Stimulated activated CD4-positive, alpha-beta T cell treated with anti-CD3 and anti-CD28 coated beads, Interleukin-15, amount 100 ng/mL, for 24 hours (primary cell): ENCODE measurements around the gene CLEC18A.
"Not testable (repeated sequence)": the region's sequence is repeated elsewhere in the genome, so short reads cannot be mapped to it uniquely, and the experiment has no call there.

Source experiments
- DNase-seq: peaks from one replicate; pipeline ENCODE4 v3.0.0-alpha.2; 2020

Gene CLEC18A

GRCh38 chr16:69951017-69951671 is at the start of gene CLEC18A:
Gene CLEC18A, plus strand, starts transcription at chr16:69951334. Its CDS starts 33 bp downstream, at chr16:69951367.
- DNase-seq: not testable (repeated sequence)

- no peak for DNase-seq
These were observed 47.2 kb upstream of the CLEC18A start for GRCh38 chr16:69903865-69904415.

GRCh38 chr16:69904495-69905170 is 46.5 kb upstream of the CLEC18A start:
- DNase-seq: no peak

DNA sequence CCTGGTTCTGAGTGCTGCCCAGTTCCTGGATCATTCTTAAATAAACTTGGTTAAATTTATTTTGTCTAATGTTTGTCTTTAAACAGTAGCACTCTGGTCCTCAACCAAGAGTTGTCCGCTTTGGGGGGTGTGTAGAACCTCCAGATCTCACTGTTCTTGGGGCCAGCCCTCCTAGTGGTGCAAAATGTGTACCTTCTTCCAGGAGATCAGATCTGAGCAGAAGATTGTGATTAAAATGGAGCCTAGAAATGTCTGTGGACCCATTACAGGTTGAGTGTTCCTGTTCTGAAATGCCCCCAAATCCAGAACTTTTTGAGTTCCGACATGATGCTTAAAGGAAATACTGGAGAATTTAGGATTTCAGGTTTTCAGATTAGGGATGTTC is 46.0 kb upstream of the CLEC18A start:
- DNase-seq: no peak

GRCh38 chr16:69906838-69907401 is 44.2 kb upstream of the CLEC18A start:
- DNase-seq: no peak

GRCh38 chr16:69909043-69909442 is 42.1 kb upstream of the CLEC18A start:
- no peak for DNase-seq

DNA sequence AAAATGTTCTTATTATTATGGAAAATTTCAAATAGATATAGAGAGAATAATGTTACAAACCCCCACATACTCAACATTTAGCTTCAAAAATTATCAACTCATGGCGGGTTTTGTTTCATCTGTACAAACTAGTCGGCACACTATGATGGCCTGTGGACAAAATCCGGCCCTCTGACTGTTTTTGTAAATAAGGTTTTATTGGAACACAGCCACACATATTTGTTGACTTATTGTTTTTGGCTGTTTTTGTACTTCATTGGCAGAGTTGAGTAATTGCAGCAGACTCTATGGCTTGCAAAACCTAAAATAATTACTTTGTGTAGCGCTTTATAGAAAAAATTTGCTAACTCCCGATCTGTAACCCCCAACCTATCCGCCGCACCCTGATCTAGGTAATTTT is 41.4 kb upstream of the CLEC18A start:
- DNase-seq: no peak

DNA sequence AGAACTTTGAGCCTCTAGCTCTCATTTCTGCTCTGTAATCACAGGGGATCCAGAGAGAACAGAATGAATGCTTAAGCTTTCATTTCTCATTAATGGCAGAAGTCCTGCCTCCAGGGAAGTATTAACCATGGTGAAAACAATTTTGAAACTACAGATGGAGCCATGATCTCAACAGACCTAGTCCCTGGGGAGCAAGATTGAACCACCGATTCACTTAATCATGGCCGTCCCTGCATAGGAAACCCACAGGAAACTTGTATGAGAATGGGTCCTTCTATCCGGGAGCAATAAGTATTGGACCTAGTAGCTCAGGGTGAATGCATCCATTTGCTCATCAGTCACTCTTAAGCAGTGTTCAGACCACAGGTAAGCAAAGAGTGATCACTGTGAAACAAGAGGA is 40.2 kb upstream of the CLEC18A start:
- DNase-seq: no peak

GRCh38 chr16:69916462-69916861 is 34.7 kb upstream of the CLEC18A start:
- DNase-seq: no peak

GRCh38 chr16:69917311-69917710 is 33.8 kb upstream of the CLEC18A start:
- no peak for DNase-seq

DNA sequence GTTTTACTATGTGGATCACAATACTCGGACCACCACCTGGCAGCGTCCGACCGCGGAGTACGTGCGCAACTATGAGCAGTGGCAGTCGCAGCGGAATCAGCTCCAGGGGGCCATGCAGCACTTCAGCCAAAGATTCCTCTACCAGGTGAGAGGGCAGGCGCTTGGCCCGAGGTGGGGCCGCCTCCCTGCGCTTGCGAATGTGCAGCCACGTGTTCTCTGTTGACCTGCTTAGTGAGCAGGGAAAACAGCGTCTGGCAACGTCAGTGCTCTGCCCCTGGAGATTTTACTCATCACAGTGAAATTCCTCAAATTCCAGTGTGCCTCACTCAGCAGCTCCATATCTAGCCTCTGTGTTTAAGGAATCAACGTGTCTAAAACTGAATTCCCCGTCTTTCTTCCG is 33.4 kb upstream of the CLEC18A start:
- DNase-seq: no peak

GRCh38 chr16:69918241-69918640 is 32.9 kb upstream of the CLEC18A start:
- DNase-seq: no peak

GRCh38 chr16:69921127-69921526 is 30.0 kb upstream of the CLEC18A start:
- DNase-seq: no peak

GRCh38 chr16:69922200-69922599 is 28.9 kb upstream of the CLEC18A start:
- DNase-seq: no peak

DNA sequence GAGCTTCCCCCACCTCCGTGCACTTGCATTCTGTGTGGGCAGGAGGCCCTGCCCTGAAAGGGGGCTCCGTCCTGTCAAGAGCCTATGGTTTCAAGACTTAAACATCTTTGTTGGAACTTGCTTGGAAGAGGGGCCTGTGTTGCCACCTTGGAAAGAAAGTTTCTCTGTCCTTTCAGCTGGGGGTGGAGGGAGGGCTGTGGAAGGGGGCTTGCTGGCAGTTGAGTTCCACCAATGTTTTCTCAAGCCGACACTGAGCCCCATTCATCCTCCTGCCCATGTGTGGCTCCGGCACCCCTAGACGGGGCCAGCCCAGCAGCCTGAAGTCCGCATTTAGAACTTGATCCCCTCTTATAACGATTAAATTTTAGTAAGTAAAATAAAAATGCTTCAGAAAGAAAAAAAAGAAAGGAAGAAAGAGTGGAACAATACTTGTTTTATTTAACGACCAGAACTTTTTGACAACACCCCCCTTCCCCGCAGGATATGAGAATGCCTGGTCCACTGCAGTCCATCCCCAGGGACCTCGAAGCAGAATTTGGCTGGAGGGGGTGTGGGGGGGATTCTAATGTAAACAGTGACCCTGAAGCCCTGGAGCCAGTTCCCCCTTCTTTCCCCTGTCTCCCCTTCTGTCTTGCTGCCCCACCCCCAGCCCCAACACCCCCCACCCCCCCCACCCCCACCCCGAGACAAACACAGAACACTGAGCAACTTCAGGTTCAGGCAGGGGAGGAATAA is 26.9 kb upstream of the CLEC18A start:
- DNase-seq: no peak

GRCh38 chr16:69924777-69925191 is 26.4 kb upstream of the CLEC18A start:
- no peak for DNase-seq

DNA sequence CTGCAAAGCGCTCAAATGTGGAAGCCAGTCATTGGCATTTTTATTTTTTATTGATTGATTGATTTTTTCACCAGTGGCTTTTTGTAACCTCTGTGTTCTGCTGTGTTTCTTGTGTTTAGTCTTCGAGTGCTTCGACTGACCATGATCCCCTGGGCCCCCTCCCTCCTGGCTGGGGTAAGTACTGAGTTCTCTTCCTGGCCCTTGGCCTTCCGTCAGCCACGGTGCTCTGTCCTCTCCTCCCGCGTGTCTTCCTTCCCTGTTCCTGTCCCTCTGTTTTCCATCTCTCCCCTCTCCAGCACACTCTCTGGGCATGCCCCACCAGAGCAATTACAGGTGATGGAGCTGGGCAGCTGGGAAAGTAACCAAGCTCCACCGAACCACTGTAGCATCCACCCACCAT is 25.8 kb upstream of the CLEC18A start:
- no peak for DNase-seq

DNA sequence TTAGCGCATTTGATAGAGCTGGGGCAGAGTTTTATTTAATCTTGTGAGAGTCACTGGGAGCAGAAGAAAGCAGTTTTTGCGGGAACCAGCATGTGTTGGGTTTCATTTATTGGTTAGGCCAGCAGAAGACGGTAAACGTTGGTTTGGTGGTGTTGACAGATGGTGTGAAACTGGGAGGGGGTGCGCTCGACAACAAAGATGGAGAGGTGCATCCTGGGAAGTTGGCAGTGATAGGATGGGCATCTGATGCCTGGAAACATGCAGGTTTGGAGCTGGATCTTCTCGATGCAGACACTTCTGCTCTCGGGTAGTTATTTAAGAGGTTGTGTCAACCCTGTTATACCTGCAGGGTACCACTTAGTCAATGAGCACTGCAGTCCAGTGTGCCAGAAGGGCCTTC is 24.9 kb upstream of the CLEC18A start:
- no peak for DNase-seq

DNA sequence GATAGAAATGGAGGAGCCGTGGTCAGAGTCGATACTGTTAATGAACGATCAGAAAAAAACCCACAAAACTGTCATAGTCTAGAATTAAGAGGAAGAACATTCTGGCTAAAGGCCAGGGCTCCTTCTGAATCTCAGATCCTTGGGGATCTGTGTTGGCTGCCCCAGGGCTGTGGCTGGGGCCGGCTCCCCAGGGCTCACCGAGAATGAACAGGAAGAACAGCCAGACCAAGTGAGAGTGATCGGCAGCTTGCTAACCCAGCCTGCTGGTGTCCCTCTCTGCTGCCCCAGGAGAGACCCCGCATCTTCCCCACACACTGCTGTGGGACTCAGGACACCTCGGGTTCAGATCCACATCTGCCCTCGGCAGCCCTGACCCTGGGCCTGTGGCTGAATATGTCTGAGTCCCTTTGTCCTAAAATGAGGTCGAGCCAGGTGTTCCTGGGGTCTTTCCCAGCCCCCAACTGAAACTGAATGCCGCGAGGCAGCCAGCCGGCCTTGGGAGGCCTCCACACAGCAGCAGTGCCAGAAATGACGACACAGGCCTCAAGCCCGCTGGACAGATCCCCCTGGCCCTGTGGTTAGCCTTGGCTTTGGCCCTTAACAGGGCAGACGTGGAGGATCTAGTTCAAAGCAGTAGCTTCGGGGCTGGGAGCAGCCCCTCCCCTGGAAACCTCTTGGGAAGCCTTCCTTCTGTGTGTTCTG is 23.9 kb upstream of the CLEC18A start:
- DNase-seq: no peak

- DNase-seq: no peak
These were observed 22.2 kb upstream of the CLEC18A start for GRCh38 chr16:69928856-69929400.

GRCh38 chr16:69929480-69929879 is 21.7 kb upstream of the CLEC18A start:
- DNase-seq: no peak

- DNase-seq: peak; percentile 54
These were observed 20.9 kb upstream of the CLEC18A start for GRCh38 chr16:69930117-69930776.
